ES-I3 (cell line): ENCODE measurements around the gene EPN1.

ENCODE experiments used
- H3K36me3 ChIP-seq: 2 replicates; pipeline ENCODE4 v1.6.1; 2013; ENCODE audit warnings: mild to moderate bottlenecking, low read length, control low read depth, moderate library complexity; ENCODE audit not compliant: insufficient read depth
- H3K4me1 ChIP-seq: 2 replicates; pipeline ENCODE4 v1.6.1; 2013; ENCODE audit warnings: mild to moderate bottlenecking, control low read depth, low read length; ENCODE audit not compliant: insufficient read depth
- H3K9ac ChIP-seq: 2 replicates; pipeline ENCODE4 v1.6.1; 2013; ENCODE audit warnings: low read depth, mild to moderate bottlenecking, low read length, moderate library complexity
- H3K9me3 ChIP-seq: 2 replicates; pipeline ENCODE4 v1.6.1; 2013; ENCODE audit warnings: mild to moderate bottlenecking, low read length, moderate library complexity; ENCODE audit not compliant: control insufficient read depth, insufficient read depth

Gene EPN1

GRCh38 chr19:55674841-55675660 is at the start of gene EPN1:
TSS of gene EPN1 (plus strand) at chr19:55675226. CDS start at chr19:55678628, 3,402 bp downstream.
- H3K36me3 ChIP-seq: peaks cover 13% of the 10 kb centered on the region; the same call in 1 of the 2 replicates
- peaks cover 17% of the 10 kb centered on the region for H3K4me1 ChIP-seq
- H3K9me3 ChIP-seq: no peaks in the 10 kb centered on the region
- H3K9ac ChIP-seq: peak within 1 kb of the TSS; percentile 86

GRCh38 chr19:55626350-55626749 is 48.7 kb upstream of the EPN1 start:
- no peaks in the 10 kb centered on the region; the same call in 1 of the 2 replicates for H3K36me3 ChIP-seq
- H3K9me3 ChIP-seq: no peaks in the 10 kb centered on the region
- H3K9ac ChIP-seq: no peak overlapping the region
- no peaks in the 10 kb centered on the region for H3K4me1 ChIP-seq

GRCh38 chr19:55632463-55632834 is 42.6 kb upstream of the EPN1 start:
- no peaks in the 10 kb centered on the region for H3K36me3 ChIP-seq
- H3K9me3 ChIP-seq: no peaks in the 10 kb centered on the region
- H3K4me1 ChIP-seq: peaks cover 8% of the 10 kb centered on the region; the same call in 1 of the 2 replicates

GRCh38 chr19:55633861-55634260 is 41.2 kb upstream of the EPN1 start:
- no peaks in the 10 kb centered on the region for H3K9me3 ChIP-seq
- no peaks in the 10 kb centered on the region for H3K36me3 ChIP-seq
- peaks cover 8% of the 10 kb centered on the region; the same call in 1 of the 2 replicates for H3K4me1 ChIP-seq
- H3K9ac ChIP-seq: no peak overlapping the region; the same call in 1 of the 2 replicates

More at GRCh38 chr19:55632463-55632834, 42.6 kb upstream of the EPN1 start:
- no peak overlapping the region for H3K9ac ChIP-seq

- H3K4me1 ChIP-seq: peaks cover 8% of the 10 kb centered on the region; the same call in 1 of the 2 replicates
- H3K9ac ChIP-seq: peak overlapping the region; percentile 96
- H3K36me3 ChIP-seq: no peaks in the 10 kb centered on the region
- no peaks in the 10 kb centered on the region for H3K9me3 ChIP-seq
Observed at GRCh38 chr19:55635334-55635717, 39.7 kb upstream of the EPN1 start.

GRCh38 chr19:55635856-55636440 is 39.1 kb upstream of the EPN1 start:
- Histone ChIP-seq H3K4me1 (peaks cover 8% of the 10 kb centered on the region; the same call in 1 of the 2 replicates), H3K9me3 (no peaks in the 10 kb centered on the region), H3K9ac (peak overlapping the region; percentile 96), H3K36me3 (no peaks in the 10 kb centered on the region)

- Histone ChIP-seq H3K4me1 (peaks cover 8% of the 10 kb centered on the region; the same call in 1 of the 2 replicates), H3K9ac (no peak overlapping the region), H3K9me3 (no peaks in the 10 kb centered on the region), H3K36me3 (no peaks in the 10 kb centered on the region)
Observed at GRCh38 chr19:55636723-55637122, 38.3 kb upstream of the EPN1 start.

GRCh38 chr19:55637534-55637933 is 37.5 kb upstream of the EPN1 start:
- Histone ChIP-seq H3K4me1 (peaks cover 8% of the 10 kb centered on the region; the same call in 1 of the 2 replicates), H3K36me3 (no peaks in the 10 kb centered on the region), H3K9me3 (no peaks in the 10 kb centered on the region), H3K9ac (no peak overlapping the region)

- Histone ChIP-seq H3K9me3 (no peaks in the 10 kb centered on the region), H3K36me3 (no peaks in the 10 kb centered on the region), H3K9ac (no peak overlapping the region), H3K4me1 (peaks cover 8% of the 10 kb centered on the region; the same call in 1 of the 2 replicates)
Observed at GRCh38 chr19:55638864-55639359, 36.1 kb upstream of the EPN1 start.

- peaks cover 8% of the 10 kb centered on the region; the same call in 1 of the 2 replicates for H3K4me1 ChIP-seq
- H3K9ac ChIP-seq: peak overlapping the region; percentile 89
- no peaks in the 10 kb centered on the region for H3K9me3 ChIP-seq
- peaks cover 2% of the 10 kb centered on the region for H3K36me3 ChIP-seq
Observed at GRCh38 chr19:55640043-55640576, 34.9 kb upstream of the EPN1 start.

GRCh38 chr19:55640577-55641425 is 34.2 kb upstream of the EPN1 start, which contains the start of gene ZNF580:
TSS of gene ZNF580 (plus strand) at chr19:55641002. CDS start at chr19:55642509, 1,507 bp downstream.
- peaks cover 9% of the 10 kb centered on the region for H3K36me3 ChIP-seq
- H3K9ac ChIP-seq: peak within 1 kb of the TSS; percentile 89
- H3K4me1 ChIP-seq: peaks cover 4% of the 10 kb centered on the region; the same call in 1 of the 2 replicates
- no peaks in the 10 kb centered on the region for H3K9me3 ChIP-seq

- Histone ChIP-seq H3K4me1 (no peaks in the 10 kb centered on the region; the same call in 1 of the 2 replicates), H3K9ac (peak overlapping the region; percentile 89), H3K9me3 (no peaks in the 10 kb centered on the region), H3K36me3 (peaks cover 9% of the 10 kb centered on the region)
Observed at GRCh38 chr19:55641426-55642152, 33.4 kb upstream of the EPN1 start.
